ENCODE data around the gene INAFM1. TPM values are rescaled to one million over a fixed set of nuclear protein-coding genes. Genes with fewer than 3 reads are reported as not detected.

The INAFM1 gene
- 1.4 TPM in 1 of 2 replicates, not detected in the other for polyA plus RNA-seq

GRCh38 chr19:47274071-47274890 is at the start of gene INAFM1:
INAFM1 (plus strand) TSS chr19:47274885; CDS start chr19:47274920, 35 bp downstream.

GRCh38 chr19:47230921-47231214 is 43.8 kb upstream of the INAFM1 start, which contains the start of gene BBC3:
BBC3 (minus strand) TSS chr19:47231199; CDS start chr19:47228431, 2,768 bp downstream.

GRCh38 chr19:47255879-47256692 is 18.6 kb upstream of the INAFM1 start, which contains the start of gene CCDC9:
CCDC9 (plus strand) TSS chr19:47256525; CDS start chr19:47258401, 1,876 bp downstream.

GRCh38 chr19:47309608-47310007 is 34.9 kb downstream of the INAFM1 start, which contains the start of gene C5AR1:
C5AR1 (plus strand) TSS chr19:47309861; CDS start chr19:47309896, 35 bp downstream.

Other genes with a start within 250 kb of the INAFM1 start
- gene TMEM160, start 226.3 kb upstream of the INAFM1 start, polyA plus RNA-seq: 1.7 and 2.0 TPM in 2 replicates
- gene ZC3H4, start 161.1 kb upstream of the INAFM1 start, polyA plus RNA-seq: 9.1 and 10.6 TPM in 2 replicates
- gene SAE1, start 144.1 kb upstream of the INAFM1 start, polyA plus RNA-seq: 13.2 and 17.4 TPM in 2 replicates
- 0.42 TPM in 1 of 2 replicates, not detected in the other for gene BBC3, start 43.7 kb upstream of the INAFM1 start, polyA plus RNA-seq
- gene CCDC9, start 18.4 kb upstream of the INAFM1 start, polyA plus RNA-seq: 0.11 TPM in 1 of 2 replicates, not detected in the other
- 0.13 TPM in 1 of 2 replicates, not detected in the other for gene C5AR1, start 35.0 kb downstream of the INAFM1 start, polyA plus RNA-seq
- not detected in 2 replicates for gene C5AR2, start 57.3 kb downstream of the INAFM1 start, polyA plus RNA-seq
- gene DHX34, start 74.4 kb downstream of the INAFM1 start, polyA plus RNA-seq: 0.32 and 0.81 TPM in 2 replicates
- gene MEIS3, start 144.6 kb downstream of the INAFM1 start, polyA plus RNA-seq: 0.31 and 7.3 TPM in 2 replicates
- gene SLC8A2, start 197.0 kb downstream of the INAFM1 start, polyA plus RNA-seq: 0.24 and 3.9 TPM in 2 replicates
- 3.1 and 5.1 TPM in 2 replicates for gene KPTN, start 209.3 kb downstream of the INAFM1 start, polyA plus RNA-seq
- gene NAPA, start 240.2 kb downstream of the INAFM1 start, polyA plus RNA-seq: 72.5 and 109 TPM in 2 replicates